A673 (cell line): ENCODE results near the gene BMF. TPM values are rescaled to one million over a fixed set of nuclear protein-coding genes. Genes with fewer than 3 reads are reported as not detected.

ENCODE experiments used
- BruUV-seq: library from RNA; stranded (reverse); fragments of 400-500 nt; replicated peaks from 2 replicates; lab custom pipeline; 2021; lab: Mats Ljungman, UMichigan
- CTCF ChIA-PET: fragments of 300-600 bp; sonication (Branson Sonifier 250); formaldehyde crosslinking; loops from one replicate; lab custom pipeline; 2022; ENCODE audit warnings: antibody characterized with exemption; lab: Charles Lee
- POLR2A ChIA-PET: fragments of 300-600 bp; sonication (Branson Sonifier 250); formaldehyde crosslinking; loops from one replicate; lab custom pipeline; 2022; ENCODE audit warnings: antibody characterized with exemption; ENCODE audit not compliant: low non-redundant PET; lab: Charles Lee
- DNase-seq: peaks from one replicate; pipeline ENCODE4 v3.0.0-alpha.2; 2015; ENCODE audit warnings: low spot score
- H3K27ac ChIP-seq: fragments of 200-600 bp; sonication (generic); 2 replicates; pipeline ENCODE4 v1.5.1; 2016; ENCODE audit warnings: mixed run types, low read depth, mild to moderate bottlenecking, mixed read lengths, antibody characterized with exemption, low read length; ENCODE audit not compliant: poor library complexity, severe bottlenecking
- H3K27me3 ChIP-seq: fragments of 200-600 bp; sonication (generic); replicated peaks from 2 replicates; pipeline ENCODE4 v1.6.1; 2017; ENCODE audit warnings: mixed run types, low read depth, mild to moderate bottlenecking, mixed read lengths, antibody characterized with exemption, low read length; ENCODE audit not compliant: insufficient read depth, poor library complexity
- H3K36me3 ChIP-seq: fragments of 200-600 bp; sonication (generic); 2 replicates; pipeline ENCODE4 v1.6.1; 2016; ENCODE audit warnings: mixed run types, mild to moderate bottlenecking, mixed read lengths, antibody characterized with exemption, low read length; ENCODE audit not compliant: insufficient read depth, poor library complexity, severe bottlenecking
- H3K4me1 ChIP-seq: fragments of 200-600 bp; sonication (generic); 2 replicates; pipeline ENCODE4 v1.6.1; 2017; ENCODE audit warnings: mixed run types, mild to moderate bottlenecking, mixed read lengths, antibody characterized with exemption, low read length; ENCODE audit not compliant: insufficient read depth, poor library complexity, severe bottlenecking
- H3K4me3 ChIP-seq: fragments of 200-600 bp; sonication (generic); 2 replicates; pipeline ENCODE4 v1.5.1; 2016; ENCODE audit warnings: low read depth, mixed run types, mild to moderate bottlenecking, mixed read lengths, low read length; ENCODE audit not compliant: poor library complexity, severe bottlenecking
- H3K9me3 ChIP-seq: fragments of 200-600 bp; sonication (generic); 2 replicates; pipeline ENCODE4 v1.6.1; 2016; ENCODE audit warnings: mixed run types, low read depth, mild to moderate bottlenecking, mixed read lengths, antibody characterized with exemption, low read length; ENCODE audit not compliant: poor library complexity, severe bottlenecking
- CTCF ChIP-seq: fragments of 300-800, 200-600 bp; sonication (generic); conservative IDR thresholded peaks from 2 replicates; pipeline ENCODE4 v1.5.1; 2017; ENCODE audit warnings: low read depth, mild to moderate bottlenecking, antibody characterized with exemption, low read length, moderate library complexity, mixed read lengths
- EZH2 ChIP-seq: fragments of 200-600 bp; sonication (generic); IDR thresholded peaks from 2 replicates; pipeline ENCODE4 v1.6.1; 2017; ENCODE audit warnings: borderline replicate concordance, low read depth, mild to moderate bottlenecking, mixed read lengths, antibody characterized with exemption, low read length; ENCODE audit not compliant: poor library complexity, severe bottlenecking
- intact Hi-C: fragments of 100-400 bp; cut with micrococcal nuclease; formaldehyde crosslinking; loops from one replicate; pipeline ENCODE4 v1.10.0; 2022; ENCODE audit not compliant: unreplicated experiment
- total RNA-seq: library from RNA; stranded (reverse); gene quantifications from 2 replicates; pipeline ENCODE4 v1.2.3, GENCODE V29; 2021

The BMF gene
- total RNA-seq, 1 experiment from 2014 or later, result 18.5 TPM

GRCh38 chr15:40062816-40063562 lies 45.7 kb downstream of the BMF start:
- Histone ChIP-seq H3K9me3 (no peaks in the 10 kb centered on the region), H3K27me3 (no peaks in the 10 kb centered on the region), H3K4me1 (no peaks in the 10 kb centered on the region), H3K4me3 (no peak overlapping the region), H3K27ac (no peak overlapping the region), H3K36me3 (no peaks in the 10 kb centered on the region)
- TF ChIP-seq CTCF (no peak), EZH2 (no peak)
- ChIA-PET POLR2A (no interaction called here), CTCF (no interaction called here)
- intact Hi-C loops, result no loop called here
- BruUV-seq, result no TSS peak
- no peak for DNase-seq

GRCh38 chr15:40061212-40061901 lies 47.3 kb downstream of the BMF start:
- CTCF ChIA-PET, result no interaction called here

GRCh38 chr15:40060236-40060961 lies 48.3 kb downstream of the BMF start:
- POLR2A ChIA-PET, result no interaction called here
- Histone ChIP-seq H3K27me3 (no peaks in the 10 kb centered on the region), H3K27ac (no peak overlapping the region), H3K4me3 (no peak overlapping the region), H3K9me3 (no peaks in the 10 kb centered on the region), H3K4me1 (no peaks in the 10 kb centered on the region), H3K36me3 (no peaks in the 10 kb centered on the region)
- no TSS peak for BruUV-seq
- CTCF ChIA-PET, result no interaction called here
- DNase-seq, result no peak
- intact Hi-C loops, result no loop called here
- TF ChIP-seq EZH2 (no peak), CTCF (no peak)

More at GRCh38 chr15:40061212-40061901, 47.3 kb downstream of the BMF start:
- H3K36me3 ChIP-seq, result no peaks in the 10 kb centered on the region
- no peak for DNase-seq
- H3K27ac ChIP-seq, result no peak overlapping the region
- H3K9me3 ChIP-seq, result no peaks in the 10 kb centered on the region
- no peak overlapping the region for H3K4me3 ChIP-seq
- intact Hi-C loops, result no loop called here
- no TSS peak for BruUV-seq
- POLR2A ChIA-PET, result no interaction called here
- H3K4me1 ChIP-seq, result no peaks in the 10 kb centered on the region
- no peak for TF ChIP-seq CTCF
- H3K27me3 ChIP-seq, result no peaks in the 10 kb centered on the region
